Measurements from ENCODE around the gene GNG7. TPM values are rescaled to one million over a fixed set of nuclear protein-coding genes. Genes with fewer than 3 reads are reported as not detected.

The GNG7 gene
- total RNA-seq, 1 experiment from 2014 or later = 1.1 TPM

GRCh38 chr19:2722541-2723344 is 20.2 kb upstream of the GNG7 start:
- POLR2A ChIA-PET (ENCODE audit: unreplicated experiment) = interaction anchor here (0.5 kb wide), 1 partner anchor 247 kb away, joined by 18 read pairs; the partner anchor contains the start of gene GADD45B
- Histone ChIP-seq H3K9me2 (replicated peaks; ENCODE audit: low read length) (no peaks in the 10 kb centered on the region), H3K36me3 (ENCODE audit: low read depth, low read length) (no peaks in the 10 kb centered on the region), H3K9me3 (ENCODE audit: low read length) (no peaks in the 10 kb centered on the region), H3K27me3 (ENCODE audit: low read length) (no peaks in the 10 kb centered on the region), H3K4me3 (ENCODE audit: low read length) (no peak overlapping the region), H3K4me2 (ENCODE audit: low read length) (peak overlapping the region; percentile 56), H3K4me1 (ENCODE audit: insufficient read depth, low read length) (peaks cover 20% of the 10 kb centered on the region), H4K20me1 (ENCODE audit: low read length) (no peaks in the 10 kb centered on the region), H3K79me2 (ENCODE audit: low read length) (no peaks in the 10 kb centered on the region), H3K27ac (ENCODE audit: low read length) (no peak overlapping the region), H3K9ac (ENCODE audit: low read length) (0 out of 2 replicates have a peak overlapping the region, but pooled peaks have one; percentile 23), H2AFZ (ENCODE audit: low read length) (no peak overlapping the region), H3F3A (ENCODE audit: low read length, unreplicated experiment) (no peaks in the 10 kb centered on the region)
- DNase-seq = peak; percentile 54
- BruUV-seq (replicated peaks) = no TSS peak
- TF ChIP-seq EZH2phosphoT487 (IDR thresholded peaks at IDR 0.05; ENCODE audit: borderline replicate concordance, low read length) (no peak), CTCF (conservative IDR thresholded peaks at IDR 0.05; ENCODE audit: low read depth, low read length) (no peak), EZH2 (IDR thresholded peaks at IDR 0.05; ENCODE audit: low read length, unreplicated experiment) (no peak)
- intact Hi-C loops (cut with micrococcal nuclease) = no loop called here
- ATAC-seq = peak; percentile 87
- CTCF ChIA-PET = interaction anchor here (1.5 kb wide), 1 partner anchor 74 kb away, joined by 8 read pairs; no protein-coding TSS in a partner anchor

- H3K79me2 ChIP-seq (ENCODE audit: low read length) = no peaks in the 10 kb centered on the region
- H3K4me3 ChIP-seq (ENCODE audit: low read length) = peak overlapping the region; percentile 46
- H2AFZ ChIP-seq (ENCODE audit: low read length) = no peak overlapping the region
- ChIA-PET POLR2A (ENCODE audit: unreplicated experiment) (no interaction called here), CTCF (no interaction called here)
- H3K4me1 ChIP-seq (ENCODE audit: insufficient read depth, low read length) = peaks cover 12% of the 10 kb centered on the region
- no TSS peak for BruUV-seq (replicated peaks)
- no peaks in the 10 kb centered on the region for H3F3A ChIP-seq (ENCODE audit: low read length, unreplicated experiment)
- DNase-seq (no peak), ATAC-seq (no peak)
- no peak overlapping the region for H3K27ac ChIP-seq (ENCODE audit: low read length)
- no peaks in the 10 kb centered on the region for H4K20me1 ChIP-seq (ENCODE audit: low read length)
- no peaks in the 10 kb centered on the region for H3K36me3 ChIP-seq (ENCODE audit: low read depth, low read length)
- H3K9ac ChIP-seq (ENCODE audit: low read length) = no peak overlapping the region
- H3K27me3 ChIP-seq (ENCODE audit: low read length) = no peaks in the 10 kb centered on the region
- H3K9me2 ChIP-seq (replicated peaks; ENCODE audit: low read length) = no peaks in the 10 kb centered on the region
- intact Hi-C loops (cut with micrococcal nuclease) = no loop called here
- no peak for TF ChIP-seq EZH2phosphoT487 (IDR thresholded peaks at IDR 0.05; ENCODE audit: borderline replicate concordance, low read length)
- TF ChIP-seq CTCF (conservative IDR thresholded peaks at IDR 0.05; ENCODE audit: low read depth, low read length) = no peak
- TF ChIP-seq EZH2 (IDR thresholded peaks at IDR 0.05; ENCODE audit: low read length, unreplicated experiment) = no peak
- H3K4me2 ChIP-seq (ENCODE audit: low read length) = peak overlapping the region; percentile 34
- H3K9me3 ChIP-seq (ENCODE audit: low read length) = no peaks in the 10 kb centered on the region
These were observed 19.4 kb upstream of the GNG7 start for GRCh38 chr19:2721570-2722540.
